B cell (primary cell): ENCODE data around the gene ALOX5AP. TPM values are rescaled to one million over a fixed set of nuclear protein-coding genes. Genes with fewer than 3 reads are reported as not detected.
A peak's percentile ranks its signal among the peaks of the same experiment; 100 is the strongest.

Source experiments
- ATAC-seq: fragments of 200-7000 bp; cut with Tn5 transposase; one replicate; pipeline ENCODE4 v1.10.0; 2021; ENCODE audit warnings: low read depth, mild to moderate bottlenecking, moderate number of reproducible peaks, moderate library complexity
- CTCF ChIA-PET: fragments of 350-600 bp; sonication (Branson Sonifier 250); formaldehyde crosslinking; loops from one replicate; lab custom pipeline; 2021; ENCODE audit warnings: antibody characterized with exemption, inconsistent platforms; lab: Charles Lee
- POLR2A ChIA-PET: fragments of 350-600 bp; sonication (Branson Sonifier 250); formaldehyde crosslinking; loops from one replicate; lab custom pipeline; 2021; ENCODE audit warnings: antibody characterized with exemption; lab: Charles Lee
- DNase-seq: peaks from one replicate; pipeline ENCODE4 v3.0.0; 2013
- H2AFZ ChIP-seq: 2 replicates; pipeline ENCODE4 v1.6.1; 2012; ENCODE audit warnings: mild to moderate bottlenecking, low read depth, low read length; ENCODE audit not compliant: insufficient read depth, poor library complexity, severe bottlenecking
- H3K27ac ChIP-seq, 2 donors: 1 replicate in 1 of 2; 2 replicates in 1 of 2; pipeline ENCODE4 v1.5.1; 2012 to 2013; ENCODE audit warnings: low read length in 2 of 2, mild to moderate bottlenecking in 2 of 2, moderate library complexity in 1 of 2
- H3K27me3 ChIP-seq, 4 experiments: fragments of 200-600 bp in 1 of 4; sonication (generic) in 1 of 4; replicated peaks in 1 of 4; 1 replicate in 2 of 4; 2 replicates in 2 of 4; pipeline versions ENCODE4 v1.6.1 to v1.7.0; 2013 to 2016; ENCODE audit warnings: low read length in 3 of 4, mild to moderate bottlenecking in 2 of 4, mixed read lengths in 1 of 4, moderate library complexity in 1 of 4; ENCODE audit not compliant: insufficient read depth in 4 of 4, control insufficient read depth in 3 of 4; ENCODE audit errors: control extremely low read depth in 1 of 4
- H3K36me3 ChIP-seq, 2 experiments: replicated peaks in 1 of 2; 1 replicate in 1 of 2; 2 replicates in 1 of 2; pipeline versions ENCODE4 v1.6.1 to v1.7.1; 2013; ENCODE audit warnings: low read length in 1 of 2; ENCODE audit not compliant: insufficient read depth in 2 of 2, control insufficient read depth in 1 of 2; ENCODE audit errors: control extremely low read depth in 1 of 2, extremely low read depth in 1 of 2
- H3K4me1 ChIP-seq, 2 donors: fragments of 200-600 bp in 1 of 2; sonication (generic) in 1 of 2; 1 replicate in 1 of 2; 2 replicates in 1 of 2; pipeline versions ENCODE4 v1.5.1 to v1.6.1; 2013 to 2017; ENCODE audit warnings: low read length in 2 of 2; ENCODE audit not compliant: control insufficient read depth in 2 of 2, insufficient read depth in 2 of 2
- H3K4me2 ChIP-seq: replicated peaks from 2 replicates; pipeline ENCODE3; 2012; ENCODE audit warnings: mild to moderate bottlenecking, low read depth, low read length; ENCODE audit not compliant: poor library complexity, severe bottlenecking
- H3K4me3 ChIP-seq, 5 experiments: fragments of 200-600 bp in 1 of 5; sonication (generic) in 1 of 5; 1 replicate in 3 of 5; 2 replicates in 2 of 5; pipeline versions ENCODE4 v1.5.1 to v1.7.0; 2011 to 2016; ENCODE audit warnings: low read length in 4 of 5, mild to moderate bottlenecking in 4 of 5, low read depth in 2 of 5, control low read depth in 1 of 5, moderate library complexity in 1 of 5; ENCODE audit not compliant: insufficient read depth in 1 of 5; ENCODE audit errors: control extremely low read depth in 1 of 5, extremely low read depth in 1 of 5
- H3K79me2 ChIP-seq: fragments of 200-600 bp; sonication (generic); one replicate; pipeline ENCODE4 v1.6.0; 2016; ENCODE audit warnings: low read length; ENCODE audit not compliant: control insufficient read depth, insufficient read depth
- H3K9ac ChIP-seq: fragments of 200-600 bp; sonication (generic); 2 replicates; pipeline ENCODE4 v1.6.1; 2017; ENCODE audit warnings: mild to moderate bottlenecking, low read length, moderate library complexity
- H3K9me3 ChIP-seq, 3 donors: one replicate each; pipeline versions ENCODE4 v1.6.1 to v1.7.1; 2013; ENCODE audit warnings: low read length in 2 of 3; ENCODE audit not compliant: control insufficient read depth in 2 of 3, insufficient read depth in 1 of 3; ENCODE audit errors: control extremely low read depth in 1 of 3
- H4K20me1 ChIP-seq: 2 replicates; pipeline ENCODE4 v1.6.0; 2012; ENCODE audit warnings: mild to moderate bottlenecking, low read length; ENCODE audit not compliant: insufficient read depth, control insufficient read depth, poor library complexity, severe bottlenecking
- H3K27ac Mint-ChIP-seq: one replicate; pipeline ENCODE4 v1.8.0; 2021; ENCODE audit warnings: mixed read lengths
- H3K27me3 Mint-ChIP-seq: one replicate; pipeline ENCODE4 v1.8.0; 2021; ENCODE audit warnings: mixed read lengths
- H3K4me1 Mint-ChIP-seq: one replicate; pipeline ENCODE4 v1.8.0; 2021; ENCODE audit warnings: mixed read lengths
- H3K4me3 Mint-ChIP-seq: one replicate; pipeline ENCODE4 v1.8.0; 2021; ENCODE audit warnings: mixed read lengths
- H3K9me3 Mint-ChIP-seq: one replicate; pipeline ENCODE4 v1.8.0; 2022; ENCODE audit warnings: mixed read lengths; ENCODE audit not compliant: insufficient read depth
- EZH2 ChIP-seq: IDR thresholded peaks from 2 replicates; pipeline ENCODE4 v1.6.1; 2012; ENCODE audit warnings: borderline replicate concordance, low read depth, mild to moderate bottlenecking, moderate library complexity, low read length; ENCODE audit not compliant: insufficient read depth, poor library complexity, severe bottlenecking
- WGBS: methylation state at CpG from one replicate; pipeline ENCODE4 v1.1.5; 2013; ENCODE audit warnings: missing lambda C conversion rate; ENCODE audit not compliant: insufficient coverage; 5-methylcytosine and 5-hydroxymethylcytosine counted together
- intact Hi-C: fragments of 100-400 bp; cut with micrococcal nuclease; formaldehyde crosslinking; loops from one replicate; pipeline ENCODE4 v1.10.0; 2022
- polyA plus RNA-seq: library from polyadenylated mRNA; depleted of rRNA; stranded (reverse); fragments of >200 nt; gene quantifications from 2 replicates; pipeline ENCODE4 v1.2.3, GENCODE V29; 2012
- total RNA-seq, 2 donors: library from RNA; stranded (reverse); fragments of 120-200 nt in 1 of 2; gene quantifications; 1 replicate in 1 of 2; 2 replicates in 1 of 2; pipeline versions ENCODE4 v1.2.3 to v1.2.4, GENCODE V29; 2013 to 2022
- TF ChIP-seq, protein P1 (sequence below): fragments of 200-600 bp; IDR thresholded peaks from one replicate; pipeline ENCODE4 v1.8.0; 2022; ENCODE audit warnings: antibody characterized with exemption, mild to moderate bottlenecking

Gene ALOX5AP
- total and polyA plus RNA-seq, 2 donors (not counting 1 experiment from before 2014, with no cell fraction given) = 81.4 to 87.5 TPM

DNA sequence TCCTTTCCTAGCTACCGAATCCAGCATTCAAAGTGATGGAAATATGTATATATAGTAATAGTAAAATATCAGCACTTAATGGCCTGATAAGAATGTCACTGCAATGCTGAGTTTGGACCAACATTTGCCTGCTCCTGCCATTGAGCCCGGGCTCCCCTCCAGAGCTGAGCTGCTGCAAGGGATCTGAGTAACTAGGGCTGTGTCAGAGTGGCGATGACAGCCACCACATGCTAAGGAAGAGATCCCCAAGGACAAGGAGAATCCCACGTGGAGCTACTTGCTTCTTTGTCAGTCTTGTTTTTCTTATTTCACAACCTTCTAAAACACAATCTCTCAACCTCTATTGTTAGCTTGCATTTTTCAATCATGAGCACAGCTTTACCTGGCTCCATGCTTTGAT lies 19.5 kb upstream of the ALOX5AP start:
- Histone ChIP-seq H4K20me1 (no peaks in the 10 kb centered on the region), H3K27me3 (no peaks in the 10 kb centered on the region), H2AFZ (no peak overlapping the region), H3K9me3 (no peaks in the 10 kb centered on the region), H3K4me2 (no peak overlapping the region), H3K79me2 (no peaks in the 10 kb centered on the region), H3K27ac (no peak overlapping the region), H3K36me3 (no peaks in the 10 kb centered on the region), H3K9ac (no peak overlapping the region), H3K4me3 (no peak overlapping the region), H3K4me1 (peaks cover 32 to 40% of the 10 kb centered on the region in 2 donors)
- TF ChIP-seq EZH2 = no peak
- TF ChIP-seq, protein P1, sequence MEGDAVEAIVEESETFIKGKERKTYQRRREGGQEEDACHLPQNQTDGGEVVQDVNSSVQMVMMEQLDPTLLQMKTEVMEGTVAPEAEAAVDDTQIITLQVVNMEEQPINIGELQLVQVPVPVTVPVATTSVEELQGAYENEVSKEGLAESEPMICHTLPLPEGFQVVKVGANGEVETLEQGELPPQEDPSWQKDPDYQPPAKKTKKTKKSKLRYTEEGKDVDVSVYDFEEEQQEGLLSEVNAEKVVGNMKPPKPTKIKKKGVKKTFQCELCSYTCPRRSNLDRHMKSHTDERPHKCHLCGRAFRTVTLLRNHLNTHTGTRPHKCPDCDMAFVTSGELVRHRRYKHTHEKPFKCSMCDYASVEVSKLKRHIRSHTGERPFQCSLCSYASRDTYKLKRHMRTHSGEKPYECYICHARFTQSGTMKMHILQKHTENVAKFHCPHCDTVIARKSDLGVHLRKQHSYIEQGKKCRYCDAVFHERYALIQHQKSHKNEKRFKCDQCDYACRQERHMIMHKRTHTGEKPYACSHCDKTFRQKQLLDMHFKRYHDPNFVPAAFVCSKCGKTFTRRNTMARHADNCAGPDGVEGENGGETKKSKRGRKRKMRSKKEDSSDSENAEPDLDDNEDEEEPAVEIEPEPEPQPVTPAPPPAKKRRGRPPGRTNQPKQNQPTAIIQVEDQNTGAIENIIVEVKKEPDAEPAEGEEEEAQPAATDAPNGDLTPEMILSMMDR = no peak
- Mint-ChIP-seq H3K27ac (no peak overlapping the region), H3K27me3 (no peaks in the 10 kb centered on the region), H3K4me3 (no peak overlapping the region), H3K9me3 (no peaks in the 10 kb centered on the region), H3K4me1 (peaks cover 46% of the 10 kb centered on the region)
- WGBS = 90% methylated on average over 3 of the region's 4 CpGs
- ATAC-seq (no peak), DNase-seq (no peak)
- intact Hi-C loops = no loop called here
- ChIA-PET CTCF (no interaction called here), POLR2A (no interaction called here)

DNA sequence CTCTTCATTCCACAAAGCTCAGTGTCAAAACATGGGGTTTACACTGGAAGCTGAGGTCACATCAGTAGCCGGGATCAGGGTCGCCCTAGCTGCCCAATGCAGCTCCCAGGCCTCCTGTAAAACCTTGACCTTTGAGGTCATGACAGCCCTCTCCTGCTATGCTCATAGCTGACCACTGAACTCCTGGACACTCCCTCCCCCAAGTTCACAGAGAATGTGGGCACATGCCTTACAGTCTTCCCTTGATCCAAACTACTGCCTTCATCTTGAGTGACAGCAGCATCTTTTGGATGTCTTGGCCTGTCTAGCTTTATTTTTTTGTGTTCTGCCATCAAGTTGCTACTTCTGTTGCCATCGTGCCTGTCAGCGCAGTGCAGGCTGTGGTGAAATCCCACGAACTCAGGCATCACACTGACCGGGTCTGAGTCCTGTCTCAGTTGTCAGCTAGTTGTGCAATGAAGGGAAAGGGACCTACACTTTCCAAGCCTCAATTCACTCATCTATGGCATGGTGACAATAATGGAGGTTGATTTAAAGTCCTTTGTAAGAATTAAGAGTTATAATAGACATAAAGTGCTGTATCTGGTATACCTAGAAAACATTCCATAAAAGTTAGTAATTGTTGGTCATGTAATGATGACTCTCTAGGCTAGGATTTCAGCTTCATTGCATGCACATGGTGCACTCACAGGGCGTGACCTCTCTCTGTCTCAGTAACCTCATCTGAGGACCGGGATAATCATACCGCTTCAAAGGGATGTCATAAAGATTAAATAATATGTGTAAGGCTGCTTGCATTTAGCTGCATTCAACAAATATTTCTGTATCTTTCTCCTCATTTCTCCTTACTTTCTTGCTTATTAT lies 16.4 kb upstream of the ALOX5AP start:
- H3K27me3 ChIP-seq = no peaks in the 10 kb centered on the region
- Mint-ChIP-seq H3K4me3 (peak overlapping the region; percentile 43), H3K27ac (peak overlapping the region; percentile 47), H3K9me3 (no peaks in the 10 kb centered on the region), H3K27me3 (no peaks in the 10 kb centered on the region), H3K4me1 (peaks cover 51% of the 10 kb centered on the region)
- peaks cover 44 to 49% of the 10 kb centered on the region in 2 donors for H3K4me1 ChIP-seq
- H2AFZ ChIP-seq = no peak overlapping the region
- H3K9me3 ChIP-seq = no peaks in the 10 kb centered on the region
- H3K27ac ChIP-seq = no peak overlapping the region
- no peaks in the 10 kb centered on the region for H3K79me2 ChIP-seq
- H3K36me3 ChIP-seq = no peaks in the 10 kb centered on the region
- CTCF ChIA-PET = interaction anchor here (0.6 to 1.3 kb wide), 3 partner anchors 18 to 146 kb away, joined by 3 to 4 read pairs (median 3); no protein-coding TSS in a partner anchor
- H3K4me2 ChIP-seq = peak overlapping the region; percentile 57
- intact Hi-C loops = no loop called here
- no peak overlapping the region for H3K9ac ChIP-seq
- DNase-seq (no peak), ATAC-seq (no peak)
- 96% methylated on average over 6 of the region's 9 CpGs for WGBS
- POLR2A ChIA-PET = interaction anchor here (0.6 kb wide), 1 partner anchor 118 kb away, joined by 3 read pairs; no protein-coding TSS in a partner anchor
- no peaks in the 10 kb centered on the region for H4K20me1 ChIP-seq
- no peak overlapping the region for H3K4me3 ChIP-seq
- TF ChIP-seq, protein P1 = no peak
- no peak for TF ChIP-seq EZH2
